CD14-positive monocyte (primary cell): ENCODE results near the gene CERS4. TPM values are rescaled to one million over a fixed set of nuclear protein-coding genes. Genes with fewer than 3 reads are reported as not detected.
"Not testable (repeated sequence)": the region's sequence is repeated elsewhere in the genome, so short reads cannot be mapped to it uniquely, and the experiment has no call there.

ENCODE experiments used
- DNase-seq, 3 donors: peaks; one replicate each; pipeline ENCODE4 v3.0.0-alpha.2; 2011 to 2022
- H2AFZ ChIP-seq: 2 replicates; pipeline ENCODE4 v1.6.0; 2012; ENCODE audit warnings: mild to moderate bottlenecking, low read depth, low read length, inconsistent platforms; ENCODE audit not compliant: insufficient read depth, poor library complexity, severe bottlenecking
- H3K27ac ChIP-seq, 2 donors: 1 replicate in 1 of 2; 2 replicates in 1 of 2; pipeline ENCODE4 v1.5.1; 2012 to 2013; ENCODE audit warnings: low read length in 2 of 2, control low read depth in 1 of 2, inconsistent platforms in 1 of 2, low read depth in 1 of 2, mild to moderate bottlenecking in 1 of 2
- H3K27me3 ChIP-seq, 2 donors: one replicate each; pipeline versions ENCODE4 v1.6.0 to v1.6.1; 2011 to 2013; ENCODE audit warnings: low read length in 2 of 2; ENCODE audit not compliant: control insufficient read depth in 2 of 2, insufficient read depth in 2 of 2
- H3K36me3 ChIP-seq, 2 donors: replicated peaks in 1 of 2; 1 replicate in 1 of 2; 2 replicates in 1 of 2; pipeline versions ENCODE4 v1.5.1 to v1.6.1; 2012 to 2013; ENCODE audit warnings: low read length in 2 of 2, control low read depth in 1 of 2, inconsistent platforms in 1 of 2, mild to moderate bottlenecking in 1 of 2; ENCODE audit not compliant: insufficient read depth in 2 of 2, control insufficient read depth in 1 of 2
- H3K4me1 ChIP-seq, 2 donors: 1 replicate in 1 of 2; 2 replicates in 1 of 2; pipeline versions ENCODE4 v1.5.1 to v1.6.1; 2012 to 2013; ENCODE audit warnings: low read length in 2 of 2, control low read depth in 1 of 2, inconsistent platforms in 1 of 2, mild to moderate bottlenecking in 1 of 2, moderate library complexity in 1 of 2; ENCODE audit not compliant: insufficient read depth in 2 of 2, control insufficient read depth in 1 of 2
- H3K4me2 ChIP-seq: replicated peaks from 2 replicates; pipeline ENCODE3; 2012; ENCODE audit warnings: low read length, moderate library complexity, mild to moderate bottlenecking; ENCODE audit not compliant: poor library complexity, severe bottlenecking; ENCODE audit errors: extremely low read depth
- H3K4me3 ChIP-seq, 3 experiments: fragments of 200-600 bp in 1 of 3; sonication (generic) in 1 of 3; replicated peaks in 1 of 3; 1 replicate in 2 of 3; 2 replicates in 1 of 3; pipeline ENCODE4 v1.5.1; 2011 to 2013; ENCODE audit warnings: low read length in 3 of 3, mild to moderate bottlenecking in 3 of 3, control low read depth in 2 of 3, low read depth in 2 of 3, inconsistent platforms in 1 of 3, moderate library complexity in 1 of 3
- H3K79me2 ChIP-seq: 2 replicates; pipeline ENCODE4 v1.6.0; 2012; ENCODE audit warnings: mild to moderate bottlenecking, control low read depth, inconsistent platforms, low read length, moderate library complexity; ENCODE audit not compliant: insufficient read depth
- H3K9ac ChIP-seq: 2 replicates; pipeline ENCODE4 v1.6.0; 2017; ENCODE audit warnings: low read length, mild to moderate bottlenecking; ENCODE audit not compliant: insufficient read depth, poor library complexity, severe bottlenecking
- H3K9me3 ChIP-seq, 2 donors: replicated peaks in 1 of 2; 1 replicate in 1 of 2; 2 replicates in 1 of 2; pipeline versions ENCODE4 v1.5.1 to v1.6.1; 2012 to 2013; ENCODE audit warnings: low read length in 2 of 2, control low read depth in 1 of 2; ENCODE audit not compliant: control insufficient read depth in 1 of 2, insufficient read depth in 1 of 2
- H4K20me1 ChIP-seq: 2 replicates; pipeline ENCODE4 v1.6.0; 2012; ENCODE audit warnings: mild to moderate bottlenecking, low read length, control low read depth, moderate library complexity; ENCODE audit not compliant: insufficient read depth
- H3K27ac Mint-ChIP-seq, 7 donors: one replicate each; pipeline ENCODE4 v1.8.0; 2020; ENCODE audit warnings: mild to moderate bottlenecking in 7 of 7, mixed read lengths in 7 of 7, moderate library complexity in 6 of 7, inconsistent platforms in 2 of 7
- H3K27me3 Mint-ChIP-seq, 3 donors: one replicate each; pipeline ENCODE4 v1.8.0; 2021 to 2022; ENCODE audit warnings: low read depth in 3 of 3, mild to moderate bottlenecking in 3 of 3, mixed read lengths in 3 of 3, moderate library complexity in 3 of 3, inconsistent platforms in 1 of 3
- H3K36me3 Mint-ChIP-seq, 2 donors: one replicate each; pipeline ENCODE4 v1.8.0; 2020; ENCODE audit warnings: mixed read lengths in 2 of 2, inconsistent platforms in 1 of 2, mild to moderate bottlenecking in 1 of 2
- H3K4me1 Mint-ChIP-seq: one replicate; pipeline ENCODE4 v1.8.0; 2020; ENCODE audit warnings: mild to moderate bottlenecking, mixed read lengths
- H3K4me3 Mint-ChIP-seq, 2 donors: one replicate each; pipeline ENCODE4 v1.8.0; 2020; ENCODE audit warnings: mild to moderate bottlenecking in 2 of 2, mixed read lengths in 2 of 2, moderate library complexity in 1 of 2
- H3K9me3 Mint-ChIP-seq, 7 donors: one replicate each; pipeline ENCODE4 v1.8.0; 2020 to 2022; ENCODE audit warnings: mixed read lengths in 7 of 7, mild to moderate bottlenecking in 6 of 7, moderate library complexity in 6 of 7, inconsistent platforms in 2 of 7
- WGBS: methylation state at CpG from one replicate; pipeline ENCODE4 v1.1.5; 2013; ENCODE audit warnings: missing lambda C conversion rate; ENCODE audit not compliant: insufficient coverage; 5-methylcytosine and 5-hydroxymethylcytosine counted together
- intact Hi-C, 2 donors: fragments of 100-400 bp; cut with micrococcal nuclease; formaldehyde crosslinking; loops; one replicate each; pipeline versions ENCODE4 v1.15.0 to v1.15.1; 2023
- polyA plus RNA-seq, 3 donors: library from polyadenylated mRNA; depleted of rRNA in 1 of 3; unstranded in 2 of 3; stranded (reverse) in 1 of 3; fragments of 300-500 nt in 2 of 3; fragments of >200 nt in 1 of 3; fragmentation: Illumina TruSeq in 2 of 3; gene quantifications; 1 replicate in 2 of 3; 2 replicates in 1 of 3; pipeline ENCODE4 v1.2.3, GENCODE V29; 2012 to 2021
- TF ChIP-seq, protein P1 (sequence below): fragments of 200-600 bp; IDR thresholded peaks from one replicate; pipeline ENCODE4 v1.8.0; 2022; ENCODE audit warnings: antibody characterized with exemption, mild to moderate bottlenecking

The CERS4 gene
- polyA plus RNA-seq, 3 donors, result 11.4 to 12.1 (median 12.0) TPM

DNA sequence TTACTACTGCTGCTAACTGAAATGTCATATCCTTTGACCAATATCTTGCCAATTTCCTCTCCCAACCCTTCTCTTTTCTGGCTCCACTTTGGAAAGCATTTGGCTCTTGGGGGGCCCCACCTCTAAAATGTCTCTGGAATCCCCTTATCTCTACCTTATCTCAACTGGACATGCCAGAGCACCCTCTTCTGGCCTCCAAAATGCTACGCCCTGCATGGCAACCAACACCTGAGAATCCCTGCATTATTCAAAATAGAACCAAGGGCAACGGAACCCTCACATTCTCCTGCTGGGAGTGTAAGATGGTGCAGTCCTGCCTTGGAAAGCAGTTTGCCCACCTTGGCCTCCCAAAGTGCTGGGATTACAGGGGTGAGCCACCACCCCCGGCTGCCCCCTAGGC, 35.3 kb downstream of the CERS4 start:
- intact Hi-C loops, result loop anchor here in 1 of 2 donors (5.0 kb wide), 1 partner anchor 57 kb away; no protein-coding TSS in a partner anchor

DNA sequence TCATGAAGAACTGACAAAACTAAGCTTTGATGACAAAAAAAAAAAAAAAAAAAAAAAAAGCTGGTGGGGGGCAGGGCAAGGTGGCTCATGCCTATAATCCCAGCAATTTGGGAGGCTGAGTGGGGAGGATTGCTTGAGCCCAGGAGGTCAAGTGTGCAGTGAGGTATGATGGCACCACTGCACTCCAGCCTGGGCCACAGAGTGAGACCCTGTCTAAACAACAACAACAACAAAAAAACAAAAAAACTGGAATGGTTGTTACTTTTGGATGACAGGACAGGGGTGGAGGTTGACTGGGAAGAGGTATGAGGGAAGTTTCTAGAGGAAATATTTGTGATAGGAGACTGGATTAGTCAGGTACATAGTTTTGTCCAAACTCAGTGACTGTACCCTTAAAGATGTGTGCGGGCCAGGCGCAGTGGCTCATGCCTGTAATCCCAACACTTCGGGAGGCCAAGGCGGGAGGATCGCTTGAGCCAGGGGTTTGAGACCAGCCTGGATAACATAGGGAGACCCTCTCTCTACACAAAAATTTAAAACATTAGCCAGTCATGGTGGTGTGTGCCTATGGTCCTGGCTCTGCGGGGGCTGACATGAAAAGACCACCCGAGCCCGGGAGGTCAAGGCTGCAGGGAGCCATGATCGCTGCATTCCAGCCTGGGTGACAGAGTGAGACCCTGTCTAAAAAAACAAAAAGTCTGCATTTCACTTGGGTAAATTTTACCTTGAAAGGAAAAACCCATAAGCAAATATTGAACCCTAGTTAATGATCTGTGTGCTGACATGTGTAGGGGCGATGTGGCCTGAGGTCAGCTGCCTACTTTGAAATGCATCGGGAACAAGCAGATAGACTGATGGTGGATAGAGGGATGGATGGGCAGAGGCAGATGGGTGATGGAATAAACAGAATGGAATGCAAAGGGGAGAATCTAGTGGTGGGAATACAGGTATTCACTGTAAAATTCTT, 37.0 kb downstream of the CERS4 start:
- H3K79me2 ChIP-seq, result no peaks in the 10 kb centered on the region
- no peaks in the 10 kb centered on the region for H3K36me3 ChIP-seq
- H3K9ac ChIP-seq, result no peak overlapping the region
- H3K4me1 ChIP-seq, result peaks cover 24 to 29% of the 10 kb centered on the region in 2 donors
- intact Hi-C loops, result no loop called here
- WGBS, result 80% methylated on average over 1 of the region's 11 CpGs
- no peak for DNase-seq
- H3K4me2 ChIP-seq, result no peak overlapping the region
- no peak overlapping the region for H3K27ac ChIP-seq
- peaks cover 10 to 24% (median 19%) of the 10 kb centered on the region in 7 donors for H3K9me3 Mint-ChIP-seq
- H3K27me3 Mint-ChIP-seq, result peaks cover 21 to 41% (median 32%) of the 10 kb centered on the region in 3 donors
- peaks cover 26% of the 10 kb centered on the region for H3K4me1 Mint-ChIP-seq
- no peak overlapping the region for H3K4me3 ChIP-seq
- no peaks in the 10 kb centered on the region for H4K20me1 ChIP-seq
- peaks cover 0 to 8% of the 10 kb centered on the region in 2 donors for H3K27me3 ChIP-seq
- peaks cover 5 to 12% of the 10 kb centered on the region in 2 donors for H3K36me3 Mint-ChIP-seq
- TF ChIP-seq, protein P1, sequence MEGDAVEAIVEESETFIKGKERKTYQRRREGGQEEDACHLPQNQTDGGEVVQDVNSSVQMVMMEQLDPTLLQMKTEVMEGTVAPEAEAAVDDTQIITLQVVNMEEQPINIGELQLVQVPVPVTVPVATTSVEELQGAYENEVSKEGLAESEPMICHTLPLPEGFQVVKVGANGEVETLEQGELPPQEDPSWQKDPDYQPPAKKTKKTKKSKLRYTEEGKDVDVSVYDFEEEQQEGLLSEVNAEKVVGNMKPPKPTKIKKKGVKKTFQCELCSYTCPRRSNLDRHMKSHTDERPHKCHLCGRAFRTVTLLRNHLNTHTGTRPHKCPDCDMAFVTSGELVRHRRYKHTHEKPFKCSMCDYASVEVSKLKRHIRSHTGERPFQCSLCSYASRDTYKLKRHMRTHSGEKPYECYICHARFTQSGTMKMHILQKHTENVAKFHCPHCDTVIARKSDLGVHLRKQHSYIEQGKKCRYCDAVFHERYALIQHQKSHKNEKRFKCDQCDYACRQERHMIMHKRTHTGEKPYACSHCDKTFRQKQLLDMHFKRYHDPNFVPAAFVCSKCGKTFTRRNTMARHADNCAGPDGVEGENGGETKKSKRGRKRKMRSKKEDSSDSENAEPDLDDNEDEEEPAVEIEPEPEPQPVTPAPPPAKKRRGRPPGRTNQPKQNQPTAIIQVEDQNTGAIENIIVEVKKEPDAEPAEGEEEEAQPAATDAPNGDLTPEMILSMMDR, result no peak
- H3K9me3 ChIP-seq, result peaks cover 8 to 19% of the 10 kb centered on the region in 2 donors
- no peak overlapping the region for H3K27ac Mint-ChIP-seq
- H2AFZ ChIP-seq, result no peak overlapping the region
- no peak overlapping the region for H3K4me3 Mint-ChIP-seq

More for the DNA sequence above, 35.3 kb downstream of the CERS4 start:
- Histone ChIP-seq H3K27me3 (peaks cover 0 to 8% of the 10 kb centered on the region in 2 donors), H3K9ac (no peak overlapping the region), H3K36me3 (no peaks in the 10 kb centered on the region), H3K4me2 (no peak overlapping the region), H3K27ac (no peak overlapping the region), H4K20me1 (no peaks in the 10 kb centered on the region), H3K9me3 (peaks cover 13 to 21% of the 10 kb centered on the region in 2 donors), H3K79me2 (no peaks in the 10 kb centered on the region), H3K4me3 (no peak overlapping the region), H2AFZ (no peak overlapping the region), H3K4me1 (peaks cover 39 to 44% of the 10 kb centered on the region in 2 donors)
- TF ChIP-seq, protein P1, result no peak
- Mint-ChIP-seq H3K4me1 (peaks cover 42% of the 10 kb centered on the region), H3K27me3 (peaks cover 26 to 51% (median 35%) of the 10 kb centered on the region in 3 donors), H3K27ac (no peak overlapping the region), H3K9me3 (peaks cover 17 to 31% (median 25%) of the 10 kb centered on the region in 7 donors), H3K36me3 (peaks cover 11 to 16% of the 10 kb centered on the region in 2 donors), H3K4me3 (peak overlapping the region in 1 of 2 donors; percentile 33)
- 100% methylated on average over 1 of the region's 3 CpGs for WGBS
- no peak for DNase-seq

DNA sequence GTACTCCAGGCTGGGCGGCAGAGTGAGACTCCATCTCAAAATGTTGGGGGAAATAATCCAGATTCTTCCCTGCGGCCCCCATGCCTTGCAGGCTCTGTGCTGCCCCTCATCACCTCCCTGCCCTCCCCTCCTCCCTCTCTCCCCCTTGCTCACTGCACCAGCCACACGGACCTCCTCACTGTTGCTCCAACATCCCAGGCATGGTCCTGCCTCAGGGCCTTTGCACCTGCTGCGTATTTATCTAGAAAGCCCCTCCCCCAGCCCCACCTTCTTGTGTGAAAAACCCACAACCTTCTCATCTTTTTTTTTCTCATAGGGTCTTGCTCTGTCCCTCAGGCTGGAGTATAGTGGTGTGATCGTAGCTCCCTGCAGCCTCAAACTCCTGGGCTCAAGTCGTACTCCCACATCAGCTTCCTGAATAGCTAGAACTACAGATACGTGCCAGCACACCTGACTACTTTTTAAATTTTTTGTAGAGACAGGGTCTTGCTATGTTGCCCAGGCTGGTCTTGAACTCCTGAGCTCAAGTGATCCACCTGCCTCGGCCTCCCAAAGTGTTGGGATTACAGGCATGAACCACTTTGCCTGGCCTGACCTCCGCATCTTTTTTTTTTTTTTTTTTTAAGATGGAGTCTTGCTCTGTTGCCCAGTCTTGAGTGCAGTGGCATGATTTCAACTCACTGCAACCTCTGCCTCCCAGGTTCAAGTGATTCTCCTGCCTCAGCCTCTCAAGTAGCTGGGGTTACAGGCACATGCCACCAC, 38.1 kb downstream of the CERS4 start:
- H3K27ac ChIP-seq, H3K27me3 ChIP-seq, H3K4me3 ChIP-seq, H3K4me2 ChIP-seq, H3K4me3 Mint-ChIP-seq, DNase-seq, H4K20me1 ChIP-seq, H3K9ac ChIP-seq, H3K27ac Mint-ChIP-seq, H2AFZ ChIP-seq, H3K36me3 ChIP-seq, intact Hi-C loops, H3K79me2 ChIP-seq: not testable (repeated sequence)
- peaks cover 8 to 19% of the 10 kb centered on the region in 2 donors for H3K9me3 ChIP-seq
- Mint-ChIP-seq H3K36me3 (peaks cover 5 to 10% of the 10 kb centered on the region in 2 donors), H3K27me3 (peaks cover 19 to 36% (median 32%) of the 10 kb centered on the region in 3 donors), H3K4me1 (peaks cover 15% of the 10 kb centered on the region), H3K9me3 (peaks cover 8 to 23% (median 18%) of the 10 kb centered on the region in 7 donors)
- 94% methylated on average over 4 of the region's 9 CpGs for WGBS
- peaks cover 12 to 18% of the 10 kb centered on the region in 2 donors for H3K4me1 ChIP-seq
